Embryonic facial prominence (tissue), 1 donor: ENCODE data around the gene MALAT1.
A peak's percentile ranks its signal among the peaks of the same experiment; 100 is the strongest.

Experiments used
- DNase-seq: peaks from one replicate; pipeline ENCODE4 v3.0.0-alpha.2; 2016; ENCODE audit errors: extremely low spot score

MALAT1 gene

DNA sequence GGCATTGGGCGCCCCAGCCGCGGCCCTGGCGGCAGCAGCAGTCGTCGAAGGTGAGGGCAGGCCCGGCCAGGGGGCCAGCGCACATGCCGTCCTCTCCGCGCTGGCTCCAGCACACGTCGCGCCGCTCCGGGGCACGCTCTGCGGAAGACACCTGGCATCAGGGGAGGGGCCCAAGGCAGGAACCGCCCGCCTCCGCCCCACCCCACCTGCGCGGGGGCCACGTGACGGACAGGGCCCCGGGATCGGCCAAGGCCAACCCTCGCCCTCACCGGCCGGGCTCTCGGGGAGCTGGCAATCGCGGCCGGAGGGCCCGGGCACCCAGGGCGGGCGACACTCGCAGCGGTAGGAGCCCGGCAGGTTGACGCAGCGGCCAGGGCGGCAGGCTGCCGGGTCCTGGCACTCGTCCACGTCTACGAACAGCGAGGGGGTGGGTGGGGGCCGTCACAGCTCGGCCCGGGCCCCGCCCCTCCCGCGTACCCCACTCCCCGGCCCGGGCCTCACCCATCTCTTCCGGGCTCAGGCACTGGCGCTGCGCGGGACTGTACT lies 41.0 kb downstream of the MALAT1 start:
- peak; percentile 69 for DNase-seq

DNA sequence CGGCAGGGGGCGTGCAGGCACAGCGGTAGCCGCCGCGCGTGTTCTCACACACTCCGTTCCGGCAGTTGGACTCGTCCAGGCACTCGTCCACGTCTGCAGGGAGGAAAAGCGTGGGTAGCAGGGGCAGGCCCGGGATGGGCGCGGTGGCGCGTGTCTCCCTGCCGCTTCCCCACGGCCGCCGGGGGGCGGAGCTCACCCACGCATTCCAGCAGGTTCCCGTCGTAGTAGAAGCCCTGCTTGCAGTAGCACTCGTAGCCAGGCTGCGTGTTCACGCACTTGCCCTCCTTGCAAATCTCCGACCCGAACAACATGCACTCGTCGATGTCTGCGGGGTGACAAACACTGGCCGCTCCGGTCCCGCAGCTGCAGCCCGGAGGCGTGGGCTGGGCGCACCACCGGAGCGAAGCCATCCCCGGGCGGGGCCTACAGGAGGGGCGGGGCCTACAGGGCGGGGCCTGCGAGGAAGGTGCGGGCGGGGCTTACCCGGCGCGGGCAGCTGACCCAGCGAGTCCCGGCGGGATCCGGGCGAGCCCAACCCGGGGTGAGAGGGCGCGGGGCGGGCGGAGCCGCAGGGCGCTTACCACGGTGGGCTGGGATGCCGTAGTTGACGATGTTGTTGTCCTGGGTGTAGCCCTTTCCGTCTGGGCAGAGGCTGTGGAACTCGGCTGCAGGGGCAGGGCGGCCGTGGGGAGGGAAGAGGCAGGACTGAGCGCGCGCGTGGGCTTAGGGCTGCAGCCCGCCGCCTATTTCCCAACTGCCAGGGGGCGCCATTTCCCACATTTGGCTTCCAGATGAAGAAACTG lies 41.6 kb downstream of the MALAT1 start:
- no peak for DNase-seq

DNA sequence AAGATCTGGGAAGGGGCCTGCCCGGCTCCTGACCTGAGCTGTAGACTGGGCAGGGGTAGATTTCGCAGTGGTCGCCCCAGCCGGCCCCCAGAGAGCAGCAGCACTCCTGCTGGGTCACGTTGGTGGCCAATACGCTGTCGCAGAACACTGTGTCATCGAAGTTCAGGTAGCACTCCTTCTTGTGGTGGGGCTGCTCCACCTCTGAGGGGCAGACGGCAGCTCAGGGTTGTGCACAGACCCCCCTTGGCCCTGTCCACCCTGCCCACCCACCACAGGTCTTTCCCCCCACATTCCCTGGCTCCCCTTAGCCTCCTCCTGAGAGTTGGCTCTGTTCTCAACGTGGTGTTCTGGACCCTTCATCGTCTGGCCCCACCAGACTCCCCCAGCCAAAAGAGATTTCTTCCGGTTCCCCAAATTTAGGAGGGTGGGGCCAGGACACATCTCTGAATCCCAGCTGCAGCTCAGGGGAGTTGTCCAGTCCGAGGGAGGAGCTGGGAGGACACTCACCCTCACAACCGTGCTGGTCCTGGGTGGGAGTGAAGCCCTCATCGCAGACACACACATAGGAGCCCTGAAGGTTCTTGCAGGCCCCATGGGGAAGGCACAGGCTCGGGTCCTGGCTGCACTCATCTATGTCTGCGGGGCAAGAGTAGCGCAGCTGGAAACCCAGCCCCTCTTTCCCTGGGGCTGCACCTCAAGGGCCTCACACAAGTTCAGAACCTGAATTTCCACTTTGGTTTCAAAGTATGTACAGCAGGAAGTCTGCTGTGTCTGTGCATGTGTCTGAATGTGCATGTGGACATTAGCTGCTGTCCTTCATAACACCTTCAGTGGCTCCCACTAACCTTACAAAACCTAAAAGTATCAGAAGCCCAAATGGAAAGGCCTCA lies 42.5 kb downstream of the MALAT1 start:
- DNase-seq: no peak

DNA sequence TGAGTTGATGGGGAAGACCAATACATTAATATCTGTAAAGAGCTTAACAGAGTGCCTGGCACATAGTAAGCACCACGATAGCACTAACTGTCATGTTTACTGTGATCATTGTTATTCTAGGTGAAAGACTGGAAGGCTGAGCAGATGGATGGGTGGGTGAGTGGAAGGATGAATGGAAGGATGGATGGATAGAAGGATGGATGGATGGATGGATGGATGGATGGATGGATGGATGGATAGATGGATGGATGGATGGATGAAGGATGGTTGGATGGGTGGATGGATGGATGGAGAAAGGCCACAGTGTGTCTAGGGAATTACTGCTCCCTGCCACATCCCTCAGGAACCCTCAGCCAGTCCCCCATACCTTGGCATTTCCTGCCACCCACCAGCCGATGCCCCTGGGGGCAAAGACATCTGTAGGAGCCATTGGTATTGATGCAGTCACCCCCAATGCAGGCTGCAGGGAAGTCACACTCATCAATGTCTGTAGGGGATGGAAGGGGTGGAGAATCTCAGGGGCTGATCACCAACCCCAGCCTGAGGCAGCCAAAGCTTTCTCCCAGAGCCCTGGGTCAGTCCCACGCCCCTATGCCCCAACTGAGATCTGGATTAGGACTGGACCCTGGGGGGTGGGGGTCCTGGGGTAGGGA lies 44.0 kb downstream of the MALAT1 start:
- DNase-seq: no peak

DNA sequence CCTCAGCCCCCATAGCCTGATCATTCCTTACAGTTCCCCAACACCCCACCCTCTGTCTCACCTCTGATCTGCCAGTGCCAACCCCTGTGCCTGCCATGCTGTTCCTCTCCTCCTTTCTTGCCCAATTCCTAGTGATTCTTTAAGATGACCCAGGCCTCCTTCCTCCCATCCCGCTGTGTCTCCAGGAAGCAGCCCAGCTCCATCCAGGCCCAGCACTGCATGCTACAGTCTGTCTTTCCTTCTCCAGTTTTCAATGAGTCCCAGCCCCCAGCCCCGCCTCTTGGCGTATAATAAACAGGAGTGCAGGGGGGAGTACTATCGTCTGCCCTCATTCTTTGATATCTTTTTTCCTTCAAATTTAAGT lies 47.0 kb downstream of the MALAT1 start:
- DNase-seq: no peak

DNA sequence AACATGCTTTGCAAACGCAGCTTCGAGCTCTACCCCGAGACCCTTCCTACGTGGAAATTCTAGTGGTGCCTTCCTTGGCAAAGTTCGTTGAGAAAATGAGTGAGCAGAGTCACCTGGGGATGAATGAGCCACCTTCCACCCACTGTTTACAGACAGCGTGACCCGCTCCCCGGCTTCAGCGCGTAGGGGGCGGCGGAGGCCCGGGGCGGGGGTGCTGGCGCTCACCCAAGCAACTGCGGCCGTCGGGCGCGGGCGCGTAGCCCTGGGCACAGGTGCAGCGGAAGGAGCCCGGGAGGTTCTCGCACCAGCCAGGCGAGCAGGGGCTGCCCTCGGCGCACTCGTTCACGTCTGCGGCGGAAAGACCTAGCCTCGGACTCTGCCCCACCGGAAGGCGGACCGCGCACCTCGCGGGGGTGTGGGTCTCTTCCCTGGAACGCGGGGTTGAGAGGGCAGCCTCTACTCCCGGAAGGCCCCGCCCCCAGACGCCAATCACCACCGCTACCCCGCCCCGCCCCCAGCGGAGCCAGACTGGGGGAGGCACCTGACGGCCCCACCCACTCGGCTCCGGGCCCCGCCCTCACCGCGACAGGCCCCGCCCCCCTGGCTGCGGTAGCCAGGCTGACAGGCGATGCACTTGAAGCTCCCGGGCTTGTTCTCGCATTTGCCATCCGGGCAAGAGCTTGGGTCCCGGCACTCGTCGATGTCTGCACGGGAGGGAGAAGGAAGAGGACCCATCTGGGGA lies 47.5 kb downstream of the MALAT1 start:
- DNase-seq: no peak

DNA sequence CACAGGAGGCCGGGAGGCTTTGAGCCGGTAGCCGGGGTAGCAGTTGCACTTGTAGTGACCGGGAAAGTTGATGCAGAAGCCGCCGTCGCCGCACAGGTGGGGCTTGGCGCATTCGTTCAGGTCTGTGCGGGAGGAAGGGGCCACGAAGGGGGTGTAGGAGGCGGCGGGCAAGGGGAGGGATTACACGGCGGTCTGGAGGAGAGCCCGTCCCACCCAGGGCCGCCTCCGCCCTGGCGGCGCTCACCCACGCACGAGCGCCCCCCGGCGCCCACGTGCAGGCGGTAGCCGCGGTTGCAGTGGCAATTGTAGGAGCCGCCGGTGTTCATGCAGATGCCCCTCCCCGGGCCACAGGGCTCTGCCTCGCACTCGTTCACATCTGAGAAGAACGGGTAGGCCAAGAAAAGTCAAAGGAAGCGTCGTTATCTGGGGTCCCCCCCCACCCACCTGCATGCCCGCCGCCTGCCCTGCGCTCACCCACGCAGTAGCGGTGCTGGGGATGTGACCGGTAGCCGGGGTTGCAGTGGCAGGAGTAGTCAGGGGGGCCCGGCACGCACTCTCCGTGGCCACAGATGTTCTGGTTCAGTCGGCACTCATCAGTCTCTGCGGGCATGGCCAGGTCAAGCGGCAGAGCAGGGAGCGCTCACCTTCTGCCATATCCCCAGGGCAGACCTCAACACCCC lies 48.7 kb downstream of the MALAT1 start:
- DNase-seq: no peak

DNA sequence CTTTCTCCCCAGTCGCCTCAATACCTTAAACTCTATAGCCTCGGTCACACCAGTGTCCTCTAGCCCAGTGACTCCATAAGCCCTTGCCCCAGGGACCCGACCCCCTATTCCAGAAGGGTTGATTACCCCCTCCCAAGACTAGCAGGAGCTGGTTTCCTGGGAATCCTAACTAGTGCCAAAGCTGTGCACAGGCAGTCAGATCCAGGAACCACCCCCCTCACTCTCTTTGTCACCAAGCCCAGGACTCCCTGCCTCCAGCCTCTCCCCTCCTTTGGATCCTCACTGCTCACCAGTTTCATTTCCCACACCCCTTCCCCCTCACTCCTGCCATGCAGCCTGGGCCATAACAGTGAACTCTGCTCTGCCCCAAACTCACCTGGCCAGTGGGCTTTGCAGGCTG lies 49.5 kb downstream of the MALAT1 start:
- no peak for DNase-seq

DNA sequence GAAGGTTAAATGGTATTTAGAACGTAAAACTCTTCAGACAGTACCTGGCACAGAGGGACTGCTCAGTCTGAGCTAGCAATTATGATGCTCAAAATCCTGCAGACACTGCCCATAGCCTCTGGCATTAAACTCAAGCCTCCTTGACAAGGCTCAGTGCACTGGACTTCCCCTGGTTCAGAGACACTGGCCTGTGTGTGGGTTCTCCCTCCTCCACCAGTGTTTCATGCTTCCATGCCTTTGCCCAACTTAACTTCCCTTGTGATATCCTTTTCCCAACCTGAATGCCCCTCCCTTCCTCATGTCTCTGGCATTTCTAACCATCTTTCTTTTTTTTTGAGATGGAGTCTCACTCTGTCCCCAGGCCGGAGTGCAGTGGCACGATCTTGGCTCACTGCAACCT lies 50.3 kb downstream of the MALAT1 start:
- DNase-seq: no peak

DNA sequence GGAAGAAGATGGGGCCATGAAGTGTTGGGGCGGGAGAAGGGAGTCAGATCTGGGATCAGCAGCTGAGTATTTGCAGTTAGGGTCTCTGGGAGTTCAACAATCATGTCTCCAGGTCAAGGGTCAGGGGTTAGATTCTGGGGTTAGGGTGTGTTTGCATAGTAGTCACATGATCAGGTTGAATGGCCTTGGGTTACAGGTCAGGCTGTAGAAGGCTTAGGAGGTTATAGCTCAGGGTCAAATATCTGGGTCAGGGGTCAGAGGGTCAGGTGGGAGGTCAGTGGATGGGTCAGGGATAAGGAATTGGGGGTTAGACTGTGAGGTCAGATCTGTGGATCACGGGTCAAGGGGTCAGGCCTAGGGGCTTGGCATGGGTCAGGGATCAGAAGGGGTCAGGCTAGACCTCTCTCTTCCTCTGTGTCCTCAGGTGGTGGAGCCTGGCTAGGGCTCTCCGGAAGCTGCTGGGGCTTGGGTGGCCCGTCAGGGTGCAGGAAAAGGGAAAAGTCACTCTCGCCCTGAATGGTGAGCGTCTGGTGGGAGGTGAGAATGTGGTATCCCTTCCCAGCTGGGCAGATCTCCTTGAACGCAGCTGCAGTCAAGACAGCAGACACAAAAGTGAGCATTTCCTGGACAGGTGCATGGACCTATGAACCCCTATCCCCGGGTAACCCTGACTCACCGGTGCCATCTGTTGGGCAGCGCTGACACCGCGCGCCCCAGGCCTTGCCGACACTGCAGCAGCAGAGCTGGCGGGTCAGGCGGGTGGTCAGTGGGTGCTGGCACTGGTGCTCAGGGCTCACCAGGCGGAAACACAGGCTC lies 52.9 kb downstream of the MALAT1 start:
- no peak for DNase-seq

DNA sequence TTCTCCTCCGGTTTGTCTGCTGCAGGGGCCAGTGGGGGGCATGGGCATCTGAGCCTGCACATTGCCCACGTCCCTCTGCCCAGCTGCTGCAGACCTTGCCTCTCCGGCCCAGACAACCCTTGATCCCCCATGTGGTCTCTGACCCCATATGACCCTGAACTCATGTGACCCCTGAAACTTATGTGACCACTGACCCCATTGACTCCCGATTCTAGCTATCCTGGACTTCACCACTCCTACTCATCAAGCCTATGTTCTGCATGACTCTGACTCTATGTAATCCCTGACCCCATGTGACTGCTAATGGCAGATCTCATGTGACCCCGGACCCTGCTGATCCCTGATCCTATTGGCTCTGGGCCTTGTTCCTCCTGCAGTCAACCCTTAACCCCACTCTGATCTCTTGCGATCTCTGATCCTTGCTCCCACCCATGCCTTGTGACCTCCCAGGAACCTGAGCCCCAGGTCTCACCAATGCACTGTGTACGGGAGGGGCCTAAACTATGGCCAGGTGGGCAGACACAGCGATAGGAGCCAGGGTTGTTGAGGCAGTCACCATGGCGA lies 53.6 kb downstream of the MALAT1 start:
- DNase-seq: no peak

DNA sequence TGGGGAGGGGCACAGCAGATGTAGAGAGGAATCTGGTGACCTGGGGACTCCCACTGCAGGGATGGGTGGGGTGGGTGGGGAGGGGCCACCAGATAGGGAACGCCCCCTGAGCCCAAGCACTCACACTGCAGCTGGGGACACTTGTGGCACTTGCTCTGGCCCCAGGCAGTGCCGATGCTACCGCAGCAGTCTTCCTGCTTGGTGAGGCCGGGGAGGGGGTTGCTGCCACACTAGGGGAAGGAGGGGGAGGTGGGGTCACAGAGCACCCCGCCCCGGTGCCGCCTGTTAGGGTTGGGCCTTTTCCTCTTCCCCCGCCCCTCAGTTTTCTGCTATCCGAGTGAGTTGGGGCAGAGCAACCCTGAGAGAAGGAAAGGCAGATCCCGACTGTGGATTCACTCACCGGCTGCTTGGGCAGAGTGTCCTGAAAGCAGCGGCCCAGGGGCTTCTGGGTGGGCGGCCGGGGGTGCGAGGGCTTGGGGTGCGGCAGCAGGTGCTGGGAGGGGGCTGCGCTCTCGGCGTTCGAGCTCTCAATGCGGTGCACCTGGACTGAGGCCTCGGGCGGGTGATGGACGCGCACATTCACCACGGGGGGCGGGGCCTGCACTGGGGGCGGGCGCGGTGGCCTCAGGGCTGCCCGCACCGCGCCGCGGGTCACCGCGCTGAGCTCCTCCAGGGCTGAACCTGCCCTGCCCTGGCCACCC lies 54.6 kb downstream of the MALAT1 start:
- no peak for DNase-seq

DNA sequence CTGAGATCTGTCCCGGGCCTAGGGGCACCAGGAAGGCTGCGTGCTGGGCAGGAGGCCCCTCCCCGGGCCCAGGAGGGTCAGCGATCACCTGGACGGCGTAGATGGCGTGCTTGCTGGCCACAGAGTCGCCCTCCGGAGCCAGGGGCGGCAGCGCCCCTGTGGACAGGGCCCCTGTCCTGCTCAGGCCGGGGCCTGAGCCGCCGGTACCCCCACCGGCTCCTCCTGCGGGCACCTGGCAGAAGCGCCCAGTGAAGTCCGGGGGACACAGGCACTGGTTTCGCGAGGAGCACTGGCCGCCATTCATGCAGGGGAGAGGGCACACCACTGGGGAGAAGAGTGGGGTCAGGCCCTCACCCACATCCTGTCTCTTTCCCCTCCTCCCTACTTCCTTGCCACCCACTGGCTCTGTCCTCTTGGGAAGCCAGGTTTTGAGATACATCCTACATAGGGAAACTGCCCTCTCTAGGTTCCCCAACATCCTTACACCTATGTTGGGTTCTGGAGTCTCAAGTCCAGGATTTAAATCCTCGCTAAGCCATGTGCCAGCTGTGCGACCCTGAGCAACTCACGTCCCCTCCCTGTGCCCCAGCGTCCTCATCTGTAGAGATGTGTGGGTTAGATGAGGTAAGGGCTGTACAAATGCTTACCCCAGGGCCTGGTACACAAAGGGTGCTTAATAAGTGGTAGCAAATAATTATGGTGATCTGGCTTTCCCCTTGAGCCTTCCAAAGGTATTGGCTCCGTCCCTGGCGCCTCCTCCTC lies 55.4 kb downstream of the MALAT1 start:
- DNase-seq: no peak

DNA sequence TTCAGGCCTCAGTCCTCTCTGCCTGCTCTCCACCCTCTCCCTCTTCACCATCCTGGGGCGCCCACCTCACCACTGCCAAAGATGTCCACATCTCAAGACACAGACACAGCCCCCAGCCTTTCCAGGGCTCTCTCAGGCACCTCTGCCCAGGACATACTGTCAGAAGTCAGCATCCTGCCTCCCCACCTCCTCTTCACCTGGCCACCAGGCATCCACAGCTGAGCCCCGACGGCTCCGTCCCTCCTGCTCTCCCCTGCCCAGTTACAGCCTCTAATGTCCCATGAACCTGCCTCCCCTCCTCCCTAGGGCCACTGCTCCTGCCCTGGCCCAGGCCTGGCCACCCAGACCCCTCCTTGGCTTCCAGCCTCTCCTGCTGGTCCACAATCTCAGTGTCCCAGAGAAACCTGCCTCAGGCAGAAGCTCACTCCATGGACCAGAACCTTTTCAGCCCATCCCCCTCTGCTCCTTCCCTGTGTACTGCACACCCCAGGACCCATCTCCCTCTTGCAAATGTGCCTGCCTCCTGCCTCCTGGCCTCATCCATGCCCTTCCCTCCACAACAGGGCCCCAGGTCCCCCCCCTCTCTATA lies 56.1 kb downstream of the MALAT1 start:
- no peak for DNase-seq

DNA sequence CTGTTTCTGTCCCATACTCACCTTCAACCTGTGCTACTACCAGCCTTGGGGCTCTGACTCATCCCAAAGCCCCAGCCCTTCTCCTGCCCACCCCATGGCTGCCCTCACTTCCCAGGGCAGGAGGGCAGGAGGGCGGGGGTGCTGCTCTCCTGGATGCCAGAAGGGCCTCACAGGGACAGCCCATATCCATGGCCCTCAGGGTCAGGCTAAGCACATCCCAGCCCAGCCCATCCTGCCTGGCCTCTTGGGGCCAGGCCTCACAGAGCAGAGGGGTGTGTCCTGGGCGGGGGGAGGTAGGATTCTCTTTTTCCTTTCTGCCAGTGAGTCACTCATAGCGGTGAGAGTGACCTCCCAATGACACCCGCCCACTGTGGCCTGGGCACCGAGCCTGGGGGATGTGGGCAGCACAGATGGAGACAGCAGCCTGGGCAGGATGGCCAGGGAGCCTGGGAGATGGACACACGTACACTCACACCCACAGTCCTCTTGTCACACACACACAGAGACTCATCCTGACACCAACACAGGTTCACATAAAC lies 56.9 kb downstream of the MALAT1 start:
- DNase-seq: no peak
